ENCODE results near the gene SESN1.

Gene SESN1

GRCh38 chr6:109009962-109010704 is 84.5 kb downstream of the SESN1 start:
- TF ChIP-seq CSRNP3 (CRISPR knock-in tag; IDR thresholded peaks at IDR 0.05), result no peak
- no peak for TF ChIP-seq GLIS3 (CRISPR knock-in tag; IDR thresholded peaks at IDR 0.05)
- TF ChIP-seq TOX (CRISPR knock-in tag; IDR thresholded peaks at IDR 0.05; ENCODE audit: borderline replicate concordance), result no peak
- TF ChIP-seq SNAI2 (CRISPR knock-in tag; IDR thresholded peaks at IDR 0.05), result no peak
- TF ChIP-seq POU6F1 (CRISPR knock-in tag; IDR thresholded peaks at IDR 0.05; ENCODE audit: borderline replicate concordance, low read depth), result no peak
- no peak for TF ChIP-seq ISL1 (CRISPR knock-in tag; IDR thresholded peaks at IDR 0.05)
- TF ChIP-seq ZC3H10 (CRISPR knock-in tag; IDR thresholded peaks at IDR 0.05), result no peak
- TF ChIP-seq ARNTL (CRISPR knock-in tag; IDR thresholded peaks at IDR 0.05; ENCODE audit: borderline replicate concordance, low read depth), result no peak
- ATAC-seq, result peak; percentile 4; the same call in 1 of the 3 replicates

- peak; percentile 97 for ATAC-seq
- TF ChIP-seq ISL1 (CRISPR knock-in tag; IDR thresholded peaks at IDR 0.05) (no peak), PPARA (CRISPR knock-in tag; IDR thresholded peaks at IDR 0.05; ENCODE audit: borderline replicate concordance) (no peak), ZNF8 (CRISPR knock-in tag; IDR thresholded peaks at IDR 0.05) (no peak), OSR1 (CRISPR knock-in tag; IDR thresholded peaks at IDR 0.05) (no peak), POU6F1 (CRISPR knock-in tag; IDR thresholded peaks at IDR 0.05; ENCODE audit: borderline replicate concordance, low read depth) (no peak), TOX (CRISPR knock-in tag; IDR thresholded peaks at IDR 0.05; ENCODE audit: borderline replicate concordance) (no peak), CREB5 (CRISPR knock-in tag; IDR thresholded peaks at IDR 0.05; ENCODE audit: low read depth) (no peak), ZFP3 (CRISPR knock-in tag; IDR thresholded peaks at IDR 0.05) (no peak), ZC3H10 (CRISPR knock-in tag; IDR thresholded peaks at IDR 0.05) (no peak), RARB (CRISPR knock-in tag; IDR thresholded peaks at IDR 0.05) (no peak), GLIS3 (CRISPR knock-in tag; IDR thresholded peaks at IDR 0.05) (no peak)
Observed at GRCh38 chr6:109009236-109009961, 85.2 kb downstream of the SESN1 start.

GRCh38 chr6:109008537-109009235 is 86.0 kb downstream of the SESN1 start:
- peak; percentile 67 for ATAC-seq
- TF ChIP-seq ZFP30 (CRISPR knock-in tag; IDR thresholded peaks at IDR 0.05) (no peak), SNAI2 (CRISPR knock-in tag; IDR thresholded peaks at IDR 0.05) (no peak), TOX (CRISPR knock-in tag; IDR thresholded peaks at IDR 0.05; ENCODE audit: borderline replicate concordance) (no peak)

GRCh38 chr6:109008054-109008453 is 86.6 kb downstream of the SESN1 start:
- no peak for ATAC-seq
- no peak for TF ChIP-seq CREB5 (CRISPR knock-in tag; IDR thresholded peaks at IDR 0.05; ENCODE audit: low read depth)
- no peak for TF ChIP-seq ISL1 (CRISPR knock-in tag; IDR thresholded peaks at IDR 0.05)
- no peak for TF ChIP-seq ZFP30 (CRISPR knock-in tag; IDR thresholded peaks at IDR 0.05)
- no peak for TF ChIP-seq CSRNP3 (CRISPR knock-in tag; IDR thresholded peaks at IDR 0.05)
- TF ChIP-seq PATZ1 (CRISPR knock-in tag; IDR thresholded peaks at IDR 0.05; ENCODE audit: borderline replicate concordance), result no peak
- TF ChIP-seq ESRRG (CRISPR knock-in tag; IDR thresholded peaks at IDR 0.05), result no peak
- TF ChIP-seq TSHZ2 (CRISPR knock-in tag; IDR thresholded peaks at IDR 0.05), result no peak
